ENCODE measurements around the gene PHB1.

The PHB1 gene

DNA sequence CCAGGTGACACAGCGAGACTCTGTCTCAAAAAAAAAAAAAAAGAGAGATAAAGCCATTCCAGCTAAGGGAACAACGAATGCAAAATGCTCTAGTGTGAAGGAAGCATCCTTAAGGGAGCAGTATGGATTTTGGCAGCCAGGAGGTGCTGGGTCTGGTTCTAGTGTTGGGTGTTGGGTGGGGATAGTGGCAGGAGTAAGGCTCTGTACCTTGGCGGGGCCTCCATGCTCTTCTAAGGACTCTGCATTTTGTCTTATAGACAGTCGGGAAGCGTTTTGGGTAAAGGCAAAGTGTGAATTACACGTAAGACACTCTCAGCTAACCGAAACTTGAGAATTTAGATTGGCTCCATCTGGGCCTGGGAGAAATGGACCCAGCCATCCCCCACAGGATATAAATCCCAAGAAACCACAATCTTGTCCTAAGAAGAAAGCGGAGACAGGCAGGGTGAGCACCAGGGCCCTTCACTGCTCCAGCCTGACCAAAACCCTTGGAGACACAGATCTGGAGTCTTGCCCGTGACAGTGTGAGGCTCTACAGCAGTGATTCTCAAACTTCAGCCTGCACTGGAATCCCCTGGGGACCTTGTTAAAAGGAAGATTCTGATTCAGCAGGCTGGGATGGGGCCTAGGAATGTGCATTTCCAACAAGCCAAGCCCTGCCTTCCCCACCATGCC, 33.1 kb upstream of the PHB1 start:
- DNase-seq, result no peak
- TF ChIP-seq POLR2A (IDR thresholded peaks at IDR 0.05; ENCODE audit: low read length), result no peak
- TF ChIP-seq GATA1 (IDR thresholded peaks at IDR 0.05; ENCODE audit: low read depth, low read length), result no peak

- TF ChIP-seq GATA1 (IDR thresholded peaks at IDR 0.05; ENCODE audit: low read depth, low read length) (no peak), POLR2A (IDR thresholded peaks at IDR 0.05; ENCODE audit: low read length) (no peak)
- no peak for DNase-seq
Measured at GRCh38 chr17:49445591-49445990, 30.9 kb upstream of the PHB1 start.

DNA sequence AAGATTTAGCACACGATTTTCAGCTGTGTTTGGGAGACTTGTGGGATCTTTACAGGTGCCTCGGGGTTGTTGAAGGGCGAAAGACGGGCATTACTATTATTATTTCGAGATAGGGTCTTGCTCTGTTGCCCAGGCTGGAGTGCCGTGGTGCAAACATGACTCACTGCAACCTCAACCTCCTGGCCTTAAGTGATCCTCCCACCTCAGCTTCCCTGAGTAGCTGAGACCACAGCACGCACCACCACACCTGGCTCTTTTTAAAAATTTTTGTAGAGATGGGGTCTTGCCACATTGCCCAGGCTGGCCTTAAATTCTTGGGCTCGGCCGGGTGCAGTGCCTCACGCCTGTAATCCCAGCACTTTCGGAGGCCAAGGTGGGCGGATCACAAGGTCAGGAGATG, 29.7 kb upstream of the PHB1 start:
- DNase-seq, result no peak
- TF ChIP-seq POLR2A (IDR thresholded peaks at IDR 0.05; ENCODE audit: low read length) (no peak), GATA1 (IDR thresholded peaks at IDR 0.05; ENCODE audit: low read depth, low read length) (no peak)

DNA sequence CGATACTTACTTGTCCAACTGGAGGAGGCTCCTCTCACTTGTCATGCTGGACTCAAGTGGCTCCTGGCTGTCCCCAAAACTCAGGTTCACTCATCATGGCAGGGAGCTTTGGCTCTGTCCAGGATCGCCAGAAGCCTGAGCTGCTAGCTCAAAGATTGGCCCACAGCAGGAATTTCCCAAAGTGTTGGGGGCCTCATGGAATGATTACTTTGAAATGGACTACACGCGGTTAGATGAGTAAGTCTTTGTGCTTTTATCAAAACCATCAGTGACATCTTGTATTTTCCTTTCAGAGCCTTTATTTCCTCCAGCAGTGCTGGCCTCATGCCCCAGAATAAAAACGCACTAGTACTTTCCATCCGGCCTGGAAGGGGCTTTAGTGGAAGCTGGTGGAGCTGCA, 29.2 kb upstream of the PHB1 start:
- no peak for DNase-seq

GRCh38 chr17:49442041-49442440, 27.4 kb upstream of the PHB1 start:
- no peak for DNase-seq
- TF ChIP-seq POLR2A (IDR thresholded peaks at IDR 0.05; ENCODE audit: low read length) (no peak), GATA1 (IDR thresholded peaks at IDR 0.05; ENCODE audit: low read depth, low read length) (no peak)

More for the DNA sequence above, 29.2 kb upstream of the PHB1 start:
- TF ChIP-seq POLR2A (IDR thresholded peaks at IDR 0.05; ENCODE audit: low read length) (no peak), GATA1 (IDR thresholded peaks at IDR 0.05; ENCODE audit: low read depth, low read length) (no peak)

- TF ChIP-seq GATA1 (IDR thresholded peaks at IDR 0.05; ENCODE audit: low read depth, low read length) (no peak), POLR2A (IDR thresholded peaks at IDR 0.05; ENCODE audit: low read length) (no peak)
- no peak for DNase-seq
Measured at GRCh38 chr17:49441578-49441977, 26.9 kb upstream of the PHB1 start.

- no peak for DNase-seq
- TF ChIP-seq POLR2A (IDR thresholded peaks at IDR 0.05; ENCODE audit: low read length) (no peak), GATA1 (IDR thresholded peaks at IDR 0.05; ENCODE audit: low read depth, low read length) (no peak)
Measured at GRCh38 chr17:49440581-49440980, 25.9 kb upstream of the PHB1 start.

DNA sequence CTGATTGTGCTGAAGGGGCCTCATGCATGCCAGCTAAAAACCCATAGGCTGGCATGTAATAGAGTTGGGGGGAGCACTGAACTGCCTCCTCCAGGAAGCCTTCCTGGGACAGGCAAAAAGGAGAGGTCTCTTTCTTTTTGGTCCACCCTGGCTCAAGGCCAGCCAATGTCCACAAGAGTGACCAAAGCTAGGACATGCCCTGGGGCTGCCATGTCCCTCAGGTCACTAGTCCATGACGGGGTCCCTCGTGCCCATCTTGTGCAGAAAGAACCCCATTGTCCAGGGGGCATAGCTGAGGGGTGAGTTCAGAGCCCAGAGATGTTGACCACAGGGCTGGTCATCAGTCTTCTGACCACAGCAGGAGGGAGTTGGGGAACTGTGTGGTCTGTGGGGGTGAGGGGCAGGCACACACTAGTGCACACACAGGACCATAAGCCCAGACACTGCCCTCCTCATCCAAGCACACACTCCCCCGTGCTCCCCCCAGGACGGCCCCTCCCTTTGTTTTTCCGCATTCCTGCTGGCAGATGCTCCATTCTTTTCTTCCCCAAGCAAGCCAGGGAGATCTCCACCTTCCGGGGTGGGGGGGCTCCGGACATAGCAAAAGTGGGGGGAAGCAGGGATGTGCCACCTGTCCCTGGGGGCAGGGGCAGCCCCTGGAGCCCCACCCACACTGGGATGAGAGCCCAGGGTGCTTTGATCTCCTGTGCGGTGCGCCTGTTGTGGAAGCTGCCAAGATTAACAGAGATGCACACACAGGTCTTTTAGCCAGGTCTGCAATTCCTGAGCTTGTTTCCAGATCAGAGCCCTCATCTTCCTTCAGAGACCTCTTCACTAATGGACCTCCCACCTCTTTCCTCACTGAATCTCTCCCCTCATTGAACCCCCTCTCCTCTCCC, 25.2 kb upstream of the PHB1 start:
- TF ChIP-seq POLR2A (IDR thresholded peaks at IDR 0.05; ENCODE audit: low read length) (no peak), GATA1 (IDR thresholded peaks at IDR 0.05; ENCODE audit: low read depth, low read length) (no peak)
- no peak for DNase-seq

GRCh38 chr17:49439305-49439672, 24.6 kb upstream of the PHB1 start:
- no peak for DNase-seq
- TF ChIP-seq POLR2A (IDR thresholded peaks at IDR 0.05; ENCODE audit: low read length) (no peak), GATA1 (IDR thresholded peaks at IDR 0.05; ENCODE audit: low read depth, low read length) (no peak)

DNA sequence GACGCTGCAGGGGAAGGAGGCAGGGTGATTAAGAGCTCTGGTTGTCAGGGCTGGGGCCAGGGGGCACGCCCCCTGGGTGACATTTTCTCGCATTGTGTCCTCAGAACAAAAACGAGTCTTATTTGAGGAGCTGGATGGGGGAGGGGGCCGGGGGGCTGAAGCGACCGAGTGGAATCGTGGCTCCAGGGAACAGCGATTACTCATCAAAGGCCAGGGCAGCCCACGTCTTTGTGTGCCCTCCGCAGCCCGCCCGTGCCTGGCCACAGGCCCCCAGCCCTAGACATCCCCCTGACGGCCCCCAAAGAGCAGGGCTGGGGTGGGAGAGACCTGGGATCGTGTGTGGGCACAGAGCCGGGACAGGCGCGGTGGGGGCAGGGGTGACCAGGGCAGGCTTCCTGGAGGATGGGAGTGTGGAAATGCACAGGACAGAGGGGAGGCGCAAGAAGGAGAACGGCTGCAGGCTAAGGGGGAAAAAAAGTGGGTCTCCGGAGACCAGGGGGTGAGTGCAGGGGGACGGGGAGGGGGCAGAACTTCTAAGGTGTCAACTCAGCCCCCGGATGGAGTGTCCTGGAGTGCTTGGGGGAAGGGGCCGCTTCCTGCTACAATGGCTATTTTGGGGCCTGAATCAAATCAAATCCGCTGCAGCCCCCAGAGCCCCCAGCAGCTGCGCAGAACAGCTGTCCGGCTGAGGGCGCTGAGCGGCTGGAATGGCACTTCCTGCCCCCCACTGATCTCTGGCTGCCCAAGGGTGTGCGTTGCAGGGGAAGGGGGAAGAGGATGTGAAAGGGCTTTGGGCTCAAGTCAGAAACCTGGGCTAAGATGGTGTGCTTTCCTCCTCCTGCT, 24.0 kb upstream of the PHB1 start:
- DNase-seq, result no peak
- TF ChIP-seq GATA1 (IDR thresholded peaks at IDR 0.05; ENCODE audit: low read depth, low read length) (no peak), POLR2A (IDR thresholded peaks at IDR 0.05; ENCODE audit: low read length) (no peak)

GRCh38 chr17:49437696-49438435, 23.2 kb upstream of the PHB1 start:
- no peak for TF ChIP-seq POLR2A (IDR thresholded peaks at IDR 0.05; ENCODE audit: low read length)
- no peak for TF ChIP-seq GATA1 (IDR thresholded peaks at IDR 0.05; ENCODE audit: low read depth, low read length)
- DNase-seq, result no peak

DNA sequence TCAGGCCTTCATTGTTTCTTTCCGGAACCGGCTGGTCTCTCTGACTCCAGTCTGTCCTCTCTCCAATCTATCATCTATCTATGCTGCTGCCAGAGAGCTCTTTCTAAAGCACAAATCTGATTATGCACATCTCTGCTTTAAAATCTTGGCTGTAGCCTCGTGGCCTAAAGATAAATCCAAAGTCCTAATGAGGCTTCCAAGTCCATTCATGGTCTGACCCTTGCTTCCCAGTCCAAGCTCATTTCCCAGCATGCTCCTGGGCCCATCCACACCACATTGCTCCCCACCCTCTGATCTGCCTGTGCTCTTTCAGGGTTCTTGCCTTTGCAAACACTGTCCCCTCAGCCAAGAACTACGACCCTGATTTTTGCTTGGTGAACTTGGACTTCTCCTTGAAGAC, 21.5 kb upstream of the PHB1 start:
- no peak for DNase-seq
- TF ChIP-seq POLR2A (IDR thresholded peaks at IDR 0.05; ENCODE audit: low read length) (no peak), GATA1 (IDR thresholded peaks at IDR 0.05; ENCODE audit: low read depth, low read length) (no peak)

DNA sequence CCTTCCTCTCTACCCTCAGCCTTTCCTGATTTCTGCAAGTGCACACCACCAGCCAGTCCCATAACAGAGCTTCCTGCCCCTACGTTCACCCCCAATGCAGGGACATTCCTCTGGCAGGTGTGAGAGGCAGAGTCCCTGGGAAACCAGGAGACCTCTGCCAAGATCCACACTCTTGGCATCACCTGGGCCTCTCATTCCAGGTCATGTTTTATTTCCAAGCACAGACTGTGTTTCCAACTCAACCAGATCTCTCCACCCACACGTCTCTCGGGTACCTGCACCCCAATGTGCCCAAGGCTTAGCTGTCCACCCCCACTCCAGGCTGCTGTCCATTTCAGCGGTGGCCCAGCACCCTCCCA, 21.0 kb upstream of the PHB1 start:
- DNase-seq, result no peak
- no peak for TF ChIP-seq GATA1 (IDR thresholded peaks at IDR 0.05; ENCODE audit: low read depth, low read length)
- TF ChIP-seq POLR2A (IDR thresholded peaks at IDR 0.05; ENCODE audit: low read length), result no peak

Measured in erythroblast (primary cell).